T47D (cell line): ENCODE results near the gene FRG2B.
"Not testable (repeated sequence)": the region's sequence is repeated elsewhere in the genome, so short reads cannot be mapped to it uniquely, and the experiment has no call there.

ENCODE experiments used
- DNase-seq, 2 experiments: peaks; one replicate each; pipeline versions ENCODE4 v3.0.0 to v3.0.0-alpha.2; 2011 to 2012; ENCODE audit warnings: low read depth in 1 of 2, low spot score in 1 of 2
- JUND ChIP-seq: IDR thresholded peaks from 2 replicates; pipeline ENCODE4 v1.6.1; 2012; ENCODE audit warnings: low read depth
- in situ Hi-C: cut with HindIII; loops from 2 replicates; pipeline ENCODE4 v1.10.0; 2016; ENCODE audit warnings: low sequenced_read_pairs, low pct_unique_long_range_greater_than_20kb

The FRG2B gene

GRCh38 chr10:133626695-133627094 is at the start of gene FRG2B:
TSS of gene FRG2B (minus strand) at chr10:133626795. CDS start at chr10:133626742, 53 bp downstream.
- DNase-seq, result not testable (repeated sequence)

GRCh38 chr10:133667446-133667845 is 40.9 kb upstream of the FRG2B start:
- in situ Hi-C loops, result not testable (repeated sequence)

More at GRCh38 chr10:133626695-133627094, at the start of gene FRG2B:
- in situ Hi-C loops, result not testable (repeated sequence)

GRCh38 chr10:133663544-133664160 is 37.1 kb upstream of the FRG2B start:
- in situ Hi-C loops, DNase-seq: not testable (repeated sequence)

More at GRCh38 chr10:133667446-133667845, 40.9 kb upstream of the FRG2B start:
- not testable (repeated sequence) for DNase-seq

DNA sequence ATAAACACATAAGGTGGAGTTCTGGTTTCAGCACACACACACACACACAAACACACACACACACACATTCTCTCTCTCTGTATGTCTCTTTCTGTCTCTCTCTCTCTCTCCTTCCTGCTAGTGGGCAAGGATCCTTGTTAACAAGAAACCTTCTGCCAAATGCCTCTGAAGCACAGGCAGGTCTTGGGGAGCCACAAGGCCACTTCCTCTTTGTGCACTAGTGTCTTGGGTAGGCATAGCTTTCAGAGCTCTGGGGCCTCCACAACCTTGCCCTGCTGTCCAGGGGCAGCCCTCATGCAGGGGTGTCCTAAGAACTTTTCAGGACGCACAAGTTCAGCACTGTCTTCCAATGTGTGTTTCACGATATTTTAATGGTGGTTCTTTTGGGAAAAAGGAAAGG is 34.5 kb upstream of the FRG2B start:
- in situ Hi-C loops, DNase-seq: not testable (repeated sequence)

- DNase-seq, in situ Hi-C loops: not testable (repeated sequence)
These were observed 33.9 kb upstream of the FRG2B start for GRCh38 chr10:133660516-133660915.

DNA sequence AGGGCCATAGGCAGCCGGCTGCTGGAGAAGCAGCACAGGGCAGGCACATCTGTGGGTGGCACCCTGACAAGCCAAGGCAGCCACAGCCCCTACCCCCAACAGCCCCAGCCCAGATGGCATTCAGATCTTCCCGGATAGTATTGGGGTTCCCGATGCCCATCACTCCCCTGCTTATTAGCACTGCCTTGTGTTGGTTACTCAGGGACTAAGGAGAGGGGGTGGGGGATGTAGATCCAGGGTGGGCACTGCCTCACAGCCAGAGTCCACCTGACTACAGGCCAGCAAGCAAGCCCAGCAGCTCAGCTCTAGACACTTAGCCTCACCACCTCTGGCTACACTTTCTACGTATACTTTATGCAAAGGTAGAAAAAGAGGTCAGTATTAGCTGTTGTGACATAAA is 30.7 kb upstream of the FRG2B start:
- in situ Hi-C loops, DNase-seq: not testable (repeated sequence)

GRCh38 chr10:133648872-133649455 is 22.4 kb upstream of the FRG2B start:
- DNase-seq, in situ Hi-C loops: not testable (repeated sequence)

GRCh38 chr10:133647075-133647748 is 20.6 kb upstream of the FRG2B start:
- in situ Hi-C loops, DNase-seq: not testable (repeated sequence)

DNA sequence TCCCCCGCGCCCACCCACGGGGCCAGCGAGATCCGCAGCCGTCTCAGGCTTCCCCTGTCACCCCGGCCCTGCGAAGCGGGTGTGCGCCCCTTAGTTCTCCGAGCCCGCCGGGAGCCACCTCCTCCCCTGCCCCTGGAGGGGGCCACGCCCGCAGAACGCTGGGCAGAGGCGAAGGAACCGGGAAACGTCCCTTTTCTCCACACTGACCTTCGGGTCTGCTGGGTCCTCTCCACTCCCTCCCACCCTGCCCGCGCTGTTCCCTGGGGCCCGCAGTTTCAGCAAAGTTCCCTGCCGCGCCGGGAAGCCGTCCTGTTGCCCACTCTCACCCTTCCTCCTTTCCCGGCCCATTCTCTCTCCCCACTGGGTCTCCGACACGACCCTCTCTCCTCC is 11.2 kb upstream of the FRG2B start:
- DNase-seq, in situ Hi-C loops: not testable (repeated sequence)

DNA sequence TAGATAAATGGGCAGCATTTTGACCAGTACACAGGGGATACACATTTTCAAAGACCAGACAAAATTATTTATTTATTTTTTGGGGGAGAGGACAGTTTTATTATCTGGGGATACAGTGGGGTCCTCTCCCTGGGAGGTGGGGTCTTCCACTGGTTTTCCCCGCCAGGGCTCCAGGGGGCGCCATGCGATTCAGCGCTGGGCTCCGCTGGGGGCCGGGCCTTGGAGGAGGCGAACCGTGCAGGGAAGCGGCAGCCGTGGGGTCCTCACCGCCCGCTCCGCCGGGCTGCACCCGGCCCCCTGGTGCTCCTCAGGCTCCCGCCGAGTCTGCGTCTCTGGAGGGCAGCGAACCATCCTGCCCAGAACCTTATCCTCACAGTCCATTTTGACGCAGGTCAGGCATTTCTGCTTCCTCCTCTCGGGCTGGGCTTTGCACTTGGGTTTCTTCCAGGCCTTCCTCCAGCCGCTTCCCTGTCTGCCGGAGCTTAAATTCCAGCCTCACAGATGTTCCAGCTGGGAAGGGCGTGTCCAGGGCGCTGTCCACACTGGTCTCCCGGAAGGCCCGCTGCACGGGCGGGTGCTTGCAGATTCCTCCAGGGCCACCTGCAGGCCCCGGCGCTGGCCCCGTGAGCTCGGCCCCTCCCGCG is 10.7 kb upstream of the FRG2B start:
- in situ Hi-C loops, DNase-seq: not testable (repeated sequence)

- DNase-seq, in situ Hi-C loops: not testable (repeated sequence)
These were observed 4.2 kb upstream of the FRG2B start for GRCh38 chr10:133630723-133631249.

- in situ Hi-C loops, DNase-seq: not testable (repeated sequence)
These were observed 4.1 kb downstream of the FRG2B start for GRCh38 chr10:133622544-133622943.

DNA sequence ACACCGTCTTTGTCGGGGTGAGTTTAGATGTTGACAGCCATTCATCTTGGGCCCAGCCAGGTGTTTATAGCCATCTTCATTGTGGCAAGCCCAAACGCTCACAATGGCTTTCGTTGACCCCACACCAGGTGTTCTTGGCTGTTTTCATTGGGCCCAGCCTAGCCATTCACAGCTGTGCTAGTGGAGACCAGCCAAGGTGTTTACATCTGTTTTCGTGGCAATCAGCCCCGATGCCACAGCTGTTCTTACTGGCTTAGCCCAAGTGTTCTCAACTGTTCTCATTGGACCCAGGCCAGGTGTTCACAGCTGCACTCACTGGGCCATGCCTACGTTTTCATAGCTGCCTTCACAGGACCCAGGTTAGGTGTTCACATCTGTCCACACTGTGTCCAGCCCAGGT is 7.7 kb downstream of the FRG2B start:
- no peak for TF ChIP-seq JUND
- DNase-seq, result no peak
- in situ Hi-C loops, result no loop called here
